22Rv1 (cell line): ENCODE results near the gene MLYCD.
"Not testable (repeated sequence)": the region's sequence is repeated elsewhere in the genome, so short reads cannot be mapped to it uniquely, and the experiment has no call there.

Experiments
- H3K27ac ChIP-seq: fragments of 450-650 bp; 2 replicates; pipeline ENCODE4 v1.5.1; 2017
- ZFX ChIP-seq: fragments of 450-650 bp; IDR thresholded peaks from 2 replicates; pipeline ENCODE4 v1.6.1; 2017; ENCODE audit warnings: antibody characterized with exemption, borderline replicate concordance
- TF ChIP-seq, protein P1 (sequence below): fragments of 450-650 bp; IDR thresholded peaks from 2 replicates; pipeline ENCODE4 v1.5.1; 2017; ENCODE audit warnings: mild to moderate bottlenecking

MLYCD gene

DNA sequence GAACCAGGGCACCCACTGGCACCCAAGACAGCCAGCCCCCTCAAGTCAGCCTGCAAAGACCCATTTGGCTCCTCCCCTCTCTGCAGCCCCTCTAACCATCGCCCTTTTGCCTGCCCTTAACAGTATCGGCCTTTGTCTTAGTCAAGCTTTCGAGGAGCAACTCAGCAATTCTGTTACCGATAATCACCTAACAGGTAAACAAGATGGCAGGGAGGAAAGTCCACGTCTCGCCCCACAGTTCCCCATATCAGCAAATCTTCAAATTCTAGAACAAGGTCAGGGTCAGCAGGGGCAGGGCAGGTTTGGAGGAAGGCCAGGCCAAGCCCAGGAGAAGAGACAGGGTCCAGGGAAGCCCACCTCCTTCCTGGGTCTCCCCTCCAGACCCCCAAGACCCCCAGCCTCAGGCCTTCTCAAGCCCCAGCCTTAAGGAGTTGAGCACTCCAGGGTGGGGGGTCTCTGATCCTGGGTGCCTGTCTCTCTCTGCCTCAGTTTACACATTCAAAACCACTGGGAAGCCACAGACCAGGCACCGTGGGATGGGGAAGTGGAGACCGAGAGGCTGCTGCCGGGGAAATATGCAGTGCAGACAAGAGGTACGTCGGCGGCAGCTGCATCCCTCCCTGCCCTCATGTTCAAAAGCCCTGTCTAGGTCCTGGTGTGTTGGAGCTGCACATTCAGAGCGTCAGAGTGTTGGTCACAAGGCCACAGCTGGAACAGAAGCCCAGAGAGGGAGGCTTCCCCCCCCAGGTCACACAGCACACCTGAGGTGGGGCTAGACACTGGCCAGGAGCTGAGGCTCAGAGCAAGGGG, 50.2 kb downstream of the MLYCD start:
- TF ChIP-seq, protein P1, sequence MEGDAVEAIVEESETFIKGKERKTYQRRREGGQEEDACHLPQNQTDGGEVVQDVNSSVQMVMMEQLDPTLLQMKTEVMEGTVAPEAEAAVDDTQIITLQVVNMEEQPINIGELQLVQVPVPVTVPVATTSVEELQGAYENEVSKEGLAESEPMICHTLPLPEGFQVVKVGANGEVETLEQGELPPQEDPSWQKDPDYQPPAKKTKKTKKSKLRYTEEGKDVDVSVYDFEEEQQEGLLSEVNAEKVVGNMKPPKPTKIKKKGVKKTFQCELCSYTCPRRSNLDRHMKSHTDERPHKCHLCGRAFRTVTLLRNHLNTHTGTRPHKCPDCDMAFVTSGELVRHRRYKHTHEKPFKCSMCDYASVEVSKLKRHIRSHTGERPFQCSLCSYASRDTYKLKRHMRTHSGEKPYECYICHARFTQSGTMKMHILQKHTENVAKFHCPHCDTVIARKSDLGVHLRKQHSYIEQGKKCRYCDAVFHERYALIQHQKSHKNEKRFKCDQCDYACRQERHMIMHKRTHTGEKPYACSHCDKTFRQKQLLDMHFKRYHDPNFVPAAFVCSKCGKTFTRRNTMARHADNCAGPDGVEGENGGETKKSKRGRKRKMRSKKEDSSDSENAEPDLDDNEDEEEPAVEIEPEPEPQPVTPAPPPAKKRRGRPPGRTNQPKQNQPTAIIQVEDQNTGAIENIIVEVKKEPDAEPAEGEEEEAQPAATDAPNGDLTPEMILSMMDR = no peak
- TF ChIP-seq ZFX = no peak
- no peak overlapping the region for H3K27ac ChIP-seq

DNA sequence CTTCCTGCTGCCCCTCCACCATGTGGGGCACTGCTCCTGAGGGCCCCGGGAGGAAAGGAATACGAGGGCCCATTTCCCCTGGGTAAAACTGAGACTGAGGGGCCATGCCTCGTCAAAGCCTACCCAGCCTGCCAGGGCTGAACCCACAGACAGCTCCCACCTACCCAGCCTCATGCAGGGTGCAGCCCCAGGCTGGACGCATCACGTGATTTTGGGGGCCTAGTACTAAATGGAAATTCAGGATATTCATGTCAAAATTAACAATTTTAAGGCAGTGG, 50.7 kb downstream of the MLYCD start:
- no peak for TF ChIP-seq ZFX
- TF ChIP-seq, protein P1 = no peak
- no peak overlapping the region for H3K27ac ChIP-seq

- H3K27ac ChIP-seq = not testable (repeated sequence)
Measured at GRCh38 chr16:83950862-83951399, 52.0 kb downstream of the MLYCD start.

GRCh38 chr16:83951544-83951943, 52.6 kb downstream of the MLYCD start:
- no peak overlapping the region for H3K27ac ChIP-seq
- no peak for TF ChIP-seq ZFX
- TF ChIP-seq, protein P1 = no peak

DNA sequence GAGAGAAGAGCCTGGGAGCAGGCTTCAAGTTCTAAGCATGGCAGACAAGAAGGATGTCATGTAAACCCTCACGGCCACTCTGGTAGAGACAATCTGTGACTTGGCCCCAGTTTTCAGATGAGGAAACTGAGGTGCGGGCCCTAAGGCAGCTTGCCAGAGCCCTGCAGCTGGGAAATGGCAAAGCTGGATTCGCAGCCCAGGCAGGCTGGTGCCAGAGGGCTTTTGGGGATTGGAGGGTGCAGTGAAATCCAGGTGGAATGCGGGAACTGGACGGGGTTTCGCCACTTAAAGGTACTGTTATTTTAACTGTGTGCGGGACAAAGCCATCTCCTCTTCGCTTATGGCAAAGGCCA, 53.6 kb downstream of the MLYCD start:
- H3K27ac ChIP-seq = peak overlapping the region; percentile 81
- TF ChIP-seq, protein P1 = no peak
- TF ChIP-seq ZFX = no peak

GRCh38 chr16:83952940-83953795, 54.3 kb downstream of the MLYCD start, which contains the start of gene OSGIN1:
TSS of gene OSGIN1 (plus strand) at chr16:83953240. CDS start at chr16:83957672, 4,432 bp downstream.
- peak within 1 kb of the TSS; percentile 81 for H3K27ac ChIP-seq
- TF ChIP-seq, protein P1 = no peak
- TF ChIP-seq ZFX = no peak

DNA sequence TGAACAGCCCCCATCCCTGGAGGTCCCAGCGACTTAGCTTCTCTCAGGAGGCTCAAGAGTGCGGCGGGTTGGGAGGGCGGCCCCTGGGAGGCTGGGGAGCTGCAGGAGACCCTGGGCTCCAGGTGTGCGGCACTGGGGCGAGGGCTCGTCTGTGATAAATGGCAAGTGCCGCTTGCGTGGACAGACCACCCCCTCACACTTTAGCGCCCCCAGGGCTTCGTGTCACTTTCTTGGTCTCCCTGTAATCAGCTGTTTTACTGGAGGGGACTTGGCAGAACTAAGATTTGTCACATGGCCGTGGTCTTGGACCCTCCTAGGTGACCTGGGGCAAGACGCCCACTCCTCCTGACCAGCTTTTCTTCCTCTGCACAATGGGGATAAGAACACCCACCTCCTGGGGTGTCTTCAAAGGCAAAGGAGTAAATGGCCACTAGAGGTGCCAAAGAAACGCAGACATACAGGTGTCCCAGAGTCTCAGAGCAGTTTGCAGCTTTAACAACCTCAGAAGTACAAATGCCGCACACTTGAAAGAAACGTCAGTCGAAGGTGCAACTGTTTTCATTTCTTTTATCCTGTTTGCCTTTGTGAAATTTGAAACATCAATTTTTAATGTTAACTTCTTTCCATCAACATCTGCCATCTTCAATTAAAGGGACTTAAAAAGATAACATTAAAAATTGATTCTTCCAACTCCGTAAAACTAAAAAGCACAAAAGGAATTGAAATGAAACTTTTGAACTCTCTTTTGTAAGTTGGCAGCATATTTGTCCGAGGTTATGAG, 55.1 kb downstream of the MLYCD start:
- TF ChIP-seq, protein P1 = peak; percentile 85
- no peak for TF ChIP-seq ZFX
- peak overlapping the region; percentile 81 for H3K27ac ChIP-seq
